ENCODE results near the gene ISG20.

DNA sequence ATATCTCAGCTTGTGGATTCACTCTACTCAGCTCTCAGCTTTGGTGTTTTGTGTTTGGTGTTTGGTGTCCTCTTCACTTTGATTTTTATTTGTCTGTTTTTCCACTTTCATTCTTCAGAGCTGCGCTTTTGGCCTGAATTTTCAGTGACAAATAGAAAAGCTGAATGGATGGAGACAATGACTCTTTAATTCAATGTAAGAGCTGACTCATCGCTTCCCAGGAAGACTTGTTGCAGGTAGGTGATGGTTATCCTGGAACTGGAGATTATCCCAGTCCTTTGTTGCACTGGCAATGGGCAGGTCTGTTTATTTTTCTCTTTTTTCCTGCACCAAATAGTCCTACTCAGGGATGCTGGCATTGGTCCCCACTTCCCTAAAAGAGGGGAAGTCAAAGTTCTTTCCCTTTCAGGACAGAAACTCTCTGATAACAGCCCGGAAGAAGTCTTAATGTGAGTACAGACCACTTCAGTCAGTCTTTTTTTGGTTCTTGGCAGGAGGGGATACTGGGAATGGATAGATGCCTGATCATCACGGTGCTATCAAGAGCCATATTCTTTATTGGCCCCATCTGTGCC lies 30.1 kb upstream of the ISG20 start:
- TF ChIP-seq, protein P1, sequence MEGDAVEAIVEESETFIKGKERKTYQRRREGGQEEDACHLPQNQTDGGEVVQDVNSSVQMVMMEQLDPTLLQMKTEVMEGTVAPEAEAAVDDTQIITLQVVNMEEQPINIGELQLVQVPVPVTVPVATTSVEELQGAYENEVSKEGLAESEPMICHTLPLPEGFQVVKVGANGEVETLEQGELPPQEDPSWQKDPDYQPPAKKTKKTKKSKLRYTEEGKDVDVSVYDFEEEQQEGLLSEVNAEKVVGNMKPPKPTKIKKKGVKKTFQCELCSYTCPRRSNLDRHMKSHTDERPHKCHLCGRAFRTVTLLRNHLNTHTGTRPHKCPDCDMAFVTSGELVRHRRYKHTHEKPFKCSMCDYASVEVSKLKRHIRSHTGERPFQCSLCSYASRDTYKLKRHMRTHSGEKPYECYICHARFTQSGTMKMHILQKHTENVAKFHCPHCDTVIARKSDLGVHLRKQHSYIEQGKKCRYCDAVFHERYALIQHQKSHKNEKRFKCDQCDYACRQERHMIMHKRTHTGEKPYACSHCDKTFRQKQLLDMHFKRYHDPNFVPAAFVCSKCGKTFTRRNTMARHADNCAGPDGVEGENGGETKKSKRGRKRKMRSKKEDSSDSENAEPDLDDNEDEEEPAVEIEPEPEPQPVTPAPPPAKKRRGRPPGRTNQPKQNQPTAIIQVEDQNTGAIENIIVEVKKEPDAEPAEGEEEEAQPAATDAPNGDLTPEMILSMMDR (conservative IDR thresholded peaks at IDR 0.05; ENCODE audit: low read length) = no peak
- no peak for TF ChIP-seq EZH2phosphoT487 (IDR thresholded peaks at IDR 0.05; ENCODE audit: borderline replicate concordance, low read depth, low read length)
